ENCODE measurements around the gene SLC35A1.

Gene SLC35A1

GRCh38 chr6:87529221-87529620, 56.4 kb downstream of the SLC35A1 start:
- no peak for TF ChIP-seq ZFX (IDR thresholded peaks at IDR 0.05; ENCODE audit: borderline replicate concordance)
- no peak for TF ChIP-seq CTCF (IDR thresholded peaks at IDR 0.05)
- H3K27ac ChIP-seq = no peak overlapping the region

- no peak for TF ChIP-seq ZFX (IDR thresholded peaks at IDR 0.05; ENCODE audit: borderline replicate concordance)
- TF ChIP-seq CTCF (IDR thresholded peaks at IDR 0.05) = no peak
- H3K27ac ChIP-seq = no peak overlapping the region
Observed at GRCh38 chr6:87534377-87535047, 61.7 kb downstream of the SLC35A1 start.

- H3K27ac ChIP-seq = no peak overlapping the region
- TF ChIP-seq ZFX (IDR thresholded peaks at IDR 0.05; ENCODE audit: borderline replicate concordance) (no peak), CTCF (IDR thresholded peaks at IDR 0.05) (no peak)
Observed at GRCh38 chr6:87538510-87539260, 65.9 kb downstream of the SLC35A1 start.

GRCh38 chr6:87539554-87539953, 66.8 kb downstream of the SLC35A1 start:
- H3K27ac ChIP-seq = no peak overlapping the region

GRCh38 chr6:87540539-87540938, 67.8 kb downstream of the SLC35A1 start:
- no peak overlapping the region for H3K27ac ChIP-seq
- TF ChIP-seq CTCF (IDR thresholded peaks at IDR 0.05) (no peak), ZFX (IDR thresholded peaks at IDR 0.05; ENCODE audit: borderline replicate concordance) (no peak)

More at GRCh38 chr6:87539554-87539953, 66.8 kb downstream of the SLC35A1 start:
- TF ChIP-seq ZFX (IDR thresholded peaks at IDR 0.05; ENCODE audit: borderline replicate concordance) = no peak
- no peak for TF ChIP-seq CTCF (IDR thresholded peaks at IDR 0.05)

GRCh38 chr6:87541041-87541440, 68.3 kb downstream of the SLC35A1 start:
- H3K27ac ChIP-seq = no peak overlapping the region
- no peak for TF ChIP-seq ZFX (IDR thresholded peaks at IDR 0.05; ENCODE audit: borderline replicate concordance)
- TF ChIP-seq CTCF (IDR thresholded peaks at IDR 0.05) = no peak

GRCh38 chr6:87541744-87542143, 69.0 kb downstream of the SLC35A1 start:
- TF ChIP-seq CTCF (IDR thresholded peaks at IDR 0.05) = no peak
- H3K27ac ChIP-seq = no peak overlapping the region
